Measurements from ENCODE around the gene IDS.
A peak's percentile ranks its signal among the peaks of the same experiment; 100 is the strongest.
"Not testable (repeated sequence)": the region's sequence is repeated elsewhere in the genome, so short reads cannot be mapped to it uniquely, and the experiment has no call there.

Gene IDS

GRCh38 chrX:149526318-149527033 lies 21.4 kb upstream of the IDS start:
- not testable (repeated sequence) for DNase-seq

GRCh38 chrX:149525903-149526302 lies 20.8 kb upstream of the IDS start:
- not testable (repeated sequence) for DNase-seq

GRCh38 chrX:149525389-149525788 lies 20.3 kb upstream of the IDS start:
- peak; percentile 86 for DNase-seq

GRCh38 chrX:149522916-149523315 lies 17.8 kb upstream of the IDS start:
- no peak for DNase-seq

- no peak for DNase-seq
Observed at GRCh38 chrX:149521438-149521837, 16.3 kb upstream of the IDS start.

- DNase-seq = peak; percentile 57
Observed at GRCh38 chrX:149520636-149521277, 15.7 kb upstream of the IDS start.

GRCh38 chrX:149518236-149518635 lies 13.1 kb upstream of the IDS start:
- peak; percentile 36 for DNase-seq

- DNase-seq = no peak
Observed at GRCh38 chrX:149517308-149517707, 12.2 kb upstream of the IDS start.

- peak; percentile 29 for DNase-seq
Observed at GRCh38 chrX:149516604-149517003, 11.5 kb upstream of the IDS start.

- peak; percentile 48 for DNase-seq
Observed at GRCh38 chrX:149515954-149516602, 11.0 kb upstream of the IDS start.

- peak; percentile 67 for DNase-seq
Observed at GRCh38 chrX:149513825-149514428, 8.8 kb upstream of the IDS start.

GRCh38 chrX:149512225-149512885 lies 7.2 kb upstream of the IDS start:
- peak; percentile 78 for DNase-seq

- no peak for DNase-seq
Observed at GRCh38 chrX:149511081-149511480, 6.0 kb upstream of the IDS start.

- peak; percentile 75 for DNase-seq
Observed at GRCh38 chrX:149510386-149510785, 5.3 kb upstream of the IDS start.

GRCh38 chrX:149508467-149508866 lies 3.4 kb upstream of the IDS start:
- no peak for DNase-seq

GRCh38 chrX:149506349-149506748 lies 1.2 kb upstream of the IDS start:
- DNase-seq = no peak

GRCh38 chrX:149505671-149506070 lies 565 bp upstream of the IDS start:
- no peak for DNase-seq

- peak; percentile 64 for DNase-seq
Observed at GRCh38 chrX:149504226-149504914, 736 bp downstream of the IDS start.

- DNase-seq = peak; percentile 81
Observed at GRCh38 chrX:149503446-149503845, 1.7 kb downstream of the IDS start.

GRCh38 chrX:149502923-149503322 lies 2.2 kb downstream of the IDS start:
- not testable (repeated sequence) for DNase-seq

GRCh38 chrX:149499766-149500165 lies 5.3 kb downstream of the IDS start:
- DNase-seq = no peak

- no peak for DNase-seq
Observed at GRCh38 chrX:149498767-149499166, 6.3 kb downstream of the IDS start.
